K562 (cell line): ENCODE data around the gene TUT1. TPM values are rescaled to one million over a fixed set of nuclear protein-coding genes. Genes with fewer than 3 reads are reported as not detected.

Source experiments
- ATAC-seq: fragments of 200-7000 bp; cut with Tn5 transposase; 3 replicates; pipeline ENCODE4 v1.9.1; 2020; ENCODE audit warnings: moderate library complexity
- BruUV-seq: library from RNA; stranded (reverse); fragments of 400-500 nt; replicated peaks from 2 replicates; lab custom pipeline; 2021; lab: Mats Ljungman, UMichigan
- CTCF ChIA-PET: fragments of 300-600 bp; formaldehyde crosslinking; extraction: SDS; loops from one replicate; lab custom pipeline; 2021; ENCODE audit warnings: low intra/inter-chr PET ratio; lab: Yijun Ruan, JAX
- POLR2A ChIA-PET: fragments of 300-600, 350-650 bp; sonication (Branson Sonifier 250); formaldehyde crosslinking; extraction: SDS; loops from one replicate; lab custom pipeline; 2021; ENCODE audit warnings: antibody characterized with exemption, inconsistent platforms; lab: Yijun Ruan, JAX
- DNase-seq, 4 experiments: peaks; one replicate each; pipeline versions ENCODE4 v3.0.0 to v3.0.0-alpha.2; 2011 to 2018; ENCODE audit warnings: low spot score in 3 of 4, mixed read lengths in 3 of 4; ENCODE audit errors: extremely low read depth in 1 of 4
- FAIRE-seq: peaks from 2 replicates; lab custom pipeline; 2011; peaks lifted over from hg19 to GRCh38; lab: Jason Lieb, UNC
- H2AFZ ChIP-seq: 2 replicates; pipeline ENCODE4 v1.6.0; 2011; ENCODE audit warnings: low read depth, low read length, control low read depth, inconsistent platforms
- H3K27ac ChIP-seq: fragments of 200-600 bp; 3 replicates; pipeline ENCODE4 v1.8.0; 2011; ENCODE audit warnings: low read depth, mild to moderate bottlenecking, control low read depth, inconsistent platforms, low read length, moderate library complexity, mixed read lengths; ENCODE audit errors: extremely low read depth
- H3K27me3 ChIP-seq, 2 experiments: fragments of 300-600 bp in 1 of 2; 2 replicates in 1 of 2; 3 replicates in 1 of 2; pipeline versions ENCODE4 v1.6.0 to v1.8.0; 2011; ENCODE audit warnings: inconsistent platforms in 2 of 2, low read length in 2 of 2, mild to moderate bottlenecking in 1 of 2, mixed read lengths in 1 of 2, moderate library complexity in 1 of 2; ENCODE audit not compliant: control insufficient read depth in 2 of 2, insufficient read depth in 2 of 2
- H3K36me3 ChIP-seq: fragments of 300-600 bp; 3 replicates; pipeline ENCODE4 v1.8.0; 2011; ENCODE audit warnings: mild to moderate bottlenecking, low read length, inconsistent platforms; ENCODE audit not compliant: control insufficient read depth, insufficient read depth
- H3K4me1 ChIP-seq, 2 experiments: fragments of 200-600 bp in 1 of 2; replicated peaks in 1 of 2; 2 replicates in 1 of 2; 3 replicates in 1 of 2; pipeline versions ENCODE4 v1.5.1 to v1.8.0; 2011; ENCODE audit warnings: inconsistent platforms in 2 of 2, low read length in 2 of 2, mild to moderate bottlenecking in 1 of 2, mixed read lengths in 1 of 2, moderate library complexity in 1 of 2; ENCODE audit not compliant: control insufficient read depth in 2 of 2, insufficient read depth in 2 of 2
- H3K4me2 ChIP-seq: 2 replicates; pipeline ENCODE4 v1.6.1; 2011; ENCODE audit warnings: low read length, control low read depth, inconsistent platforms, mixed read lengths; ENCODE audit not compliant: insufficient read depth
- H3K4me3 ChIP-seq: fragments of 200-600 bp; sonication (generic), shearing (Covaris generic); 2 replicates; pipeline ENCODE4 v1.5.1; 2016; ENCODE audit warnings: control low read depth, inconsistent platforms
- H3K79me2 ChIP-seq: fragments of 200-600 bp; 3 replicates; pipeline ENCODE4 v1.8.0; 2011; ENCODE audit warnings: low read length, inconsistent platforms; ENCODE audit not compliant: control insufficient read depth, insufficient read depth
- H3K9ac ChIP-seq, 2 experiments: 2 replicates each; pipeline versions ENCODE4 v1.6.0 to v1.6.1; 2011; ENCODE audit warnings: low read depth in 2 of 2, low read length in 2 of 2, control low read depth in 1 of 2, inconsistent platforms in 1 of 2, mild to moderate bottlenecking in 1 of 2, mixed read lengths in 1 of 2; ENCODE audit not compliant: insufficient read depth in 1 of 2
- H3K9me1 ChIP-seq: one replicate; pipeline ENCODE4 v1.6.0; 2011; ENCODE audit warnings: inconsistent platforms, mild to moderate bottlenecking, low read length, moderate library complexity; ENCODE audit not compliant: control insufficient read depth, insufficient read depth
- H3K9me3 ChIP-seq: replicated peaks from 2 replicates; pipeline ENCODE4 v1.5.1; 2011; ENCODE audit warnings: low read depth, low read length, inconsistent platforms; ENCODE audit not compliant: control insufficient read depth, insufficient read depth
- H4K20me1 ChIP-seq: replicated peaks from 2 replicates; pipeline ENCODE4 v1.6.1; 2011; ENCODE audit warnings: low read length, inconsistent platforms, mixed read lengths; ENCODE audit not compliant: control insufficient read depth, insufficient read depth
- AFF1 ChIP-seq, 2 experiments: fragments of 450-650 bp; IDR thresholded peaks; 2 replicates each; pipeline ENCODE4 v1.6.1; 2018; ENCODE audit warnings: mild to moderate bottlenecking in 2 of 2, low read depth in 1 of 2; ENCODE audit not compliant: partially characterized antibody in 2 of 2
- BRD4 ChIP-seq: fragments of 200-600 bp; sonication (generic); IDR thresholded peaks from 2 replicates; pipeline ENCODE4 v1.6.1; 2017; ENCODE audit warnings: inconsistent platforms
- CCAR2 ChIP-seq: fragments of 200-400 bp; formaldehyde crosslinking; IDR thresholded peaks from 2 replicates; pipeline ENCODE4 v1.6.1; 2017; ENCODE audit warnings: mild to moderate bottlenecking, low read depth, low read length
- CSDE1 ChIP-seq, 2 experiments: fragments of 450-650 bp; IDR thresholded peaks; 2 replicates each; pipeline ENCODE4 v1.6.1; 2016; ENCODE audit warnings: mild to moderate bottlenecking in 1 of 2
- EGR1 ChIP-seq: fragments of 450-650 bp; conservative IDR thresholded peaks from 2 replicates; pipeline ENCODE4 v1.6.1; 2017; ENCODE audit warnings: mild to moderate bottlenecking
- EP400 ChIP-seq: fragments of 450-650 bp; IDR thresholded peaks from 2 replicates; pipeline ENCODE4 v1.6.1; 2017; ENCODE audit warnings: antibody characterized with exemption, mild to moderate bottlenecking, moderate library complexity
- ETS2 ChIP-seq: IDR thresholded peaks from 2 replicates; pipeline ENCODE4 v1.6.1; 2016; ENCODE audit warnings: borderline replicate concordance, missing genetic modification characterization, mild to moderate bottlenecking, moderate library complexity, missing compliant biosample characterization; ENCODE audit not compliant: poor library complexity, severe bottlenecking
- GMEB1 ChIP-seq: fragments of 250-450 bp; sonication (Bioruptor Pico); IDR thresholded peaks from 2 replicates; pipeline ENCODE4 v1.4.0; 2020; ENCODE audit warnings: mild to moderate bottlenecking
- HDGF ChIP-seq: fragments of 450-650 bp; IDR thresholded peaks from 2 replicates; pipeline ENCODE4 v1.6.1; 2016
- MED1 ChIP-seq: sonication (generic); formaldehyde crosslinking; IDR thresholded peaks from 2 replicates; pipeline ENCODE4 v1.8.1; 2023; ENCODE audit warnings: missing genetic modification reagents, borderline replicate concordance
- MXI1 ChIP-seq: IDR thresholded peaks from 2 replicates; pipeline ENCODE4 v1.6.1; 2011; ENCODE audit warnings: low read depth, mild to moderate bottlenecking, improper control_type of control experiment, low read length
- RB1 ChIP-seq: fragments of 450-650 bp; IDR thresholded peaks from 2 replicates; pipeline ENCODE4 v1.6.1; 2017; ENCODE audit warnings: low read depth, mild to moderate bottlenecking
- TARDBP ChIP-seq: fragments of 450-650 bp; IDR thresholded peaks from 2 replicates; pipeline ENCODE4 v1.6.1; 2016
- TCF7 ChIP-seq: sonication (generic); IDR thresholded peaks from 2 replicates; pipeline ENCODE4 v1.6.1; 2016; ENCODE audit warnings: antibody characterized with exemption, borderline replicate concordance
- ZNF324 ChIP-seq: fragments of 250-450 bp; sonication (Bioruptor Pico); IDR thresholded peaks from 2 replicates; pipeline ENCODE4 v1.4.0; 2020; ENCODE audit warnings: mild to moderate bottlenecking
- ZNF717 ChIP-seq: fragments of 250-450 bp; sonication (Bioruptor Pico); IDR thresholded peaks from 2 replicates; pipeline ENCODE4 v1.5.0; 2021
- WGBS: fragments of 100-300 bp; shearing (Covaris generic); methylation state at CpG from one replicate; pipeline ENCODE4 v1.1.6; 2016; ENCODE audit warnings: low coverage, mixed read lengths; ENCODE audit not compliant: insufficient coverage; ENCODE audit errors: missing lambda C conversion rate; 5-methylcytosine and 5-hydroxymethylcytosine counted together
- in situ Hi-C: fragments of 300-500 bp; cut with MboI; formaldehyde crosslinking; loops from 4 replicates; pipeline ENCODE4 v1.15.0; 2018; ENCODE audit warnings: inconsistent platforms, mixed read lengths
- intact Hi-C: fragments of 100-400 bp; cut with micrococcal nuclease; formaldehyde crosslinking; loops from 2 replicates; pipeline ENCODE4 v1.14.2; 2022
- polyA plus RNA-seq, 8 experiments: library from polyadenylated mRNA; depleted of rRNA in 4 of 8; stranded (reverse) in 5 of 8; unstranded in 3 of 8; fragments of >200 nt; fragmentation: Nextera tagmentation in 2 of 8; fragmentation: Illumina TruSeq in 1 of 8; extraction: Ambion mirVana in 2 of 8; extraction: Trizol in 1 of 8; gene quantifications; 2 replicates each; pipeline versions ENCODE4 v1.2.1 to v1.2.3, GENCODE V29; 2011 to 2014; ENCODE audit warnings: inconsistent platforms in 1 of 8, missing spikeins in 1 of 8
- total RNA-seq, 7 experiments: library from RNA; depleted of rRNA in 6 of 7; stranded (reverse); fragments of >200 nt in 6 of 7; fragmentation: Illumina TruSeq in 2 of 7; extraction: Trizol in 2 of 7; gene quantifications; 2 replicates each; pipeline versions ENCODE4 v1.2.1 to v1.2.3, GENCODE V29; 2011 to 2021; ENCODE audit warnings: low replicate concordance in 1 of 7

Gene TUT1
- total and polyA plus RNA-seq, 9 of the 15 experiments (the other 6 are each of a cell fraction or from before 2014, with no cell fraction given): 0.66 to 44.3 (median 15.7) TPM

GRCh38 chr11:62546929-62547625, 44.2 kb downstream of the TUT1 start:
- peaks cover 43% of the 10 kb centered on the region for H3K79me2 ChIP-seq
- POLR2A ChIA-PET: interaction anchor here (0.6 to 1.1 kb wide), 12 partner anchors 8 to 180 kb away, joined by 3 to 7 read pairs (median 4); partner anchors contain the start of genes HNRNPUL2 and TUT1
- peaks cover 6% of the 10 kb centered on the region for H3K9me1 ChIP-seq
- peak overlapping the region; percentile 47; the same call in 1 of the 2 replicates for H3K4me2 ChIP-seq
- WGBS: 43% methylated on average over 28 of the region's 40 CpGs
- no peaks in the 10 kb centered on the region; the same call in 1 of the 2 replicates for H4K20me1 ChIP-seq
- no TSS peak for BruUV-seq
- H3K9ac ChIP-seq: peak overlapping the region in 1 of 2 experiments; percentile 63; a peak in 3 of 4 replicates
- H2AFZ ChIP-seq: peak overlapping the region; percentile 52; the same call in 1 of the 2 replicates
- FAIRE-seq: no peak
- no peaks in the 10 kb centered on the region for H3K9me3 ChIP-seq
- no peaks in the 10 kb centered on the region for H3K36me3 ChIP-seq
- no peaks in the 10 kb centered on the region for H3K27me3 ChIP-seq
- peaks cover 56 to 73% of the 10 kb centered on the region in 2 experiments for H3K4me1 ChIP-seq
- intact Hi-C loops (no loop called here), in situ Hi-C loops (no loop called here)
- no peak for DNase-seq
- CTCF ChIA-PET: interaction anchor here (2.0 kb wide), 1 partner anchor 153 kb away, joined by 6 read pairs; no protein-coding TSS in a partner anchor
- peak overlapping the region; percentile 67; the same call in 1 of the 2 replicates for H3K4me3 ChIP-seq
- H3K27ac ChIP-seq: no peak overlapping the region
- ATAC-seq: peak; percentile 2
- no peak for TF ChIP-seq ZNF717 (CRISPR knock-in tag)
- TF ChIP-seq EGR1: peak; percentile 68
- no peak for TF ChIP-seq MXI1
- TF ChIP-seq TARDBP: no peak
- TF ChIP-seq MED1 (CRISPR knock-in tag): no peak
- TF ChIP-seq RB1: 0 out of 2 replicates have a peak, but pooled peaks have one; percentile 2
- TF ChIP-seq CCAR2: no peak
- no peak for TF ChIP-seq AFF1 (IDR thresholded peaks at IDR 0.05; ENCODE audit: low read depth in 1 of 2, partially characterized antibody in 2 of 2)
- TF ChIP-seq TCF7: no peak
- TF ChIP-seq BRD4: 0 out of 2 replicates have a peak, but pooled peaks have one; percentile 9
- TF ChIP-seq EP400: no peak
- no peak for TF ChIP-seq CSDE1 (IDR thresholded peaks at IDR 0.05)
- TF ChIP-seq ETS2: no peak
- no peak for TF ChIP-seq HDGF
- TF ChIP-seq GMEB1: no peak
- TF ChIP-seq ZNF324 (CRISPR knock-in tag): no peak
